Left ventricle myocardium inferior (tissue), 1 donor: ENCODE measurements around the gene KDM2B. TPM values are rescaled to one million over a fixed set of nuclear protein-coding genes. Genes with fewer than 3 reads are reported as not detected.

ENCODE experiments used
- DNase-seq: peaks from one replicate; pipeline ENCODE4 v3.0.0-alpha.2; 2020
- H3K27ac ChIP-seq: fragments of 200-600 bp; replicated peaks from 2 replicates; pipeline ENCODE4 v1.8.0; 2021
- H3K27me3 ChIP-seq: fragments of 200-600 bp; 2 replicates; pipeline ENCODE4 v1.8.0; 2021; ENCODE audit warnings: low read depth
- H3K36me3 ChIP-seq: fragments of 200-600 bp; 2 replicates; pipeline ENCODE4 v1.8.0; 2021
- H3K4me1 ChIP-seq: fragments of 200-600 bp; 2 replicates; pipeline ENCODE4 v1.8.0; 2021
- H3K4me3 ChIP-seq: fragments of 200-600 bp; 2 replicates; pipeline ENCODE4 v1.8.0; 2021; ENCODE audit warnings: mild to moderate bottlenecking, moderate library complexity
- H3K9me3 ChIP-seq: fragments of 200-600 bp; replicated peaks from 2 replicates; pipeline ENCODE4 v1.8.0; 2021
- CTCF ChIP-seq: fragments of 200-600 bp; IDR thresholded peaks from 2 replicates; pipeline ENCODE4 v1.8.0; 2021; ENCODE audit warnings: antibody characterized with exemption, mild to moderate bottlenecking, borderline replicate concordance
- intact Hi-C: fragments of 100-400 bp; cut with micrococcal nuclease; formaldehyde crosslinking; loops from one replicate; pipeline ENCODE4 v1.11.0; 2022
- total RNA-seq: library from RNA; stranded (reverse); fragmentation: NEBNext Ultra II Directional; extraction: Animal tissue kit (Norgen Biotek cat#: 25700); gene quantifications from one replicate; pipeline ENCODE4 v1.2.1, GENCODE V29; 2021
- donor health status: DM: no; HTN: yes; CAD: no; lungs with severe emphysema.

The KDM2B gene
- total RNA-seq, 1 donor from 2014 or later = 13.0 TPM

GRCh38 chr12:121511916-121512315 is 68.9 kb downstream of the KDM2B start:
- H3K9me3 ChIP-seq = no peaks in the 10 kb centered on the region
- no peaks in the 10 kb centered on the region for H3K27me3 ChIP-seq
- H3K36me3 ChIP-seq = peaks cover 34% of the 10 kb centered on the region
- H3K27ac ChIP-seq = no peak overlapping the region
- H3K4me1 ChIP-seq = no peaks in the 10 kb centered on the region
- no peak overlapping the region for H3K4me3 ChIP-seq
- intact Hi-C loops = no loop called here
- TF ChIP-seq CTCF = no peak
- no peak for DNase-seq

GRCh38 chr12:121509339-121509738 is 71.5 kb downstream of the KDM2B start:
- H3K4me3 ChIP-seq = no peak overlapping the region
- H3K27ac ChIP-seq = no peak overlapping the region
- no peak for DNase-seq
- no peaks in the 10 kb centered on the region for H3K9me3 ChIP-seq
- TF ChIP-seq CTCF = no peak
- intact Hi-C loops = no loop called here
- no peaks in the 10 kb centered on the region for H3K27me3 ChIP-seq
- H3K4me1 ChIP-seq = no peaks in the 10 kb centered on the region
- peaks cover 39% of the 10 kb centered on the region for H3K36me3 ChIP-seq

GRCh38 chr12:121508533-121508932 is 72.3 kb downstream of the KDM2B start:
- no peak for TF ChIP-seq CTCF
- H3K27ac ChIP-seq = no peak overlapping the region
- H3K4me3 ChIP-seq = no peak overlapping the region
- no peak for DNase-seq
- intact Hi-C loops = no loop called here
- no peaks in the 10 kb centered on the region for H3K27me3 ChIP-seq
- no peaks in the 10 kb centered on the region for H3K9me3 ChIP-seq
- H3K36me3 ChIP-seq = peaks cover 43% of the 10 kb centered on the region
- no peaks in the 10 kb centered on the region for H3K4me1 ChIP-seq

GRCh38 chr12:121507984-121508383 is 72.8 kb downstream of the KDM2B start:
- Histone ChIP-seq H3K36me3 (peaks cover 43% of the 10 kb centered on the region), H3K27ac (no peak overlapping the region), H3K9me3 (no peaks in the 10 kb centered on the region), H3K4me1 (no peaks in the 10 kb centered on the region), H3K27me3 (no peaks in the 10 kb centered on the region), H3K4me3 (no peak overlapping the region)
- DNase-seq = no peak
- intact Hi-C loops = no loop called here
- TF ChIP-seq CTCF = no peak

GRCh38 chr12:121507245-121507644 is 73.6 kb downstream of the KDM2B start:
- DNase-seq = no peak
- no peaks in the 10 kb centered on the region for H3K9me3 ChIP-seq
- H3K27ac ChIP-seq = no peak overlapping the region
- intact Hi-C loops = no loop called here
- no peaks in the 10 kb centered on the region for H3K27me3 ChIP-seq
- H3K4me3 ChIP-seq = no peak overlapping the region
- TF ChIP-seq CTCF = no peak
- peaks cover 43% of the 10 kb centered on the region for H3K36me3 ChIP-seq
- H3K4me1 ChIP-seq = peaks cover 2% of the 10 kb centered on the region

GRCh38 chr12:121505513-121505912 is 75.3 kb downstream of the KDM2B start:
- no peaks in the 10 kb centered on the region for H3K27me3 ChIP-seq
- no peak overlapping the region for H3K4me3 ChIP-seq
- TF ChIP-seq CTCF = no peak
- H3K4me1 ChIP-seq = peaks cover 19% of the 10 kb centered on the region
- DNase-seq = no peak
- intact Hi-C loops = no loop called here
- peaks cover 39% of the 10 kb centered on the region for H3K36me3 ChIP-seq
- no peaks in the 10 kb centered on the region for H3K9me3 ChIP-seq
- no peak overlapping the region for H3K27ac ChIP-seq
